ENCODE results near the gene PSPH.
"Not testable (repeated sequence)": the region's sequence is repeated elsewhere in the genome, so short reads cannot be mapped to it uniquely, and the experiment has no call there.

The PSPH gene

DNA sequence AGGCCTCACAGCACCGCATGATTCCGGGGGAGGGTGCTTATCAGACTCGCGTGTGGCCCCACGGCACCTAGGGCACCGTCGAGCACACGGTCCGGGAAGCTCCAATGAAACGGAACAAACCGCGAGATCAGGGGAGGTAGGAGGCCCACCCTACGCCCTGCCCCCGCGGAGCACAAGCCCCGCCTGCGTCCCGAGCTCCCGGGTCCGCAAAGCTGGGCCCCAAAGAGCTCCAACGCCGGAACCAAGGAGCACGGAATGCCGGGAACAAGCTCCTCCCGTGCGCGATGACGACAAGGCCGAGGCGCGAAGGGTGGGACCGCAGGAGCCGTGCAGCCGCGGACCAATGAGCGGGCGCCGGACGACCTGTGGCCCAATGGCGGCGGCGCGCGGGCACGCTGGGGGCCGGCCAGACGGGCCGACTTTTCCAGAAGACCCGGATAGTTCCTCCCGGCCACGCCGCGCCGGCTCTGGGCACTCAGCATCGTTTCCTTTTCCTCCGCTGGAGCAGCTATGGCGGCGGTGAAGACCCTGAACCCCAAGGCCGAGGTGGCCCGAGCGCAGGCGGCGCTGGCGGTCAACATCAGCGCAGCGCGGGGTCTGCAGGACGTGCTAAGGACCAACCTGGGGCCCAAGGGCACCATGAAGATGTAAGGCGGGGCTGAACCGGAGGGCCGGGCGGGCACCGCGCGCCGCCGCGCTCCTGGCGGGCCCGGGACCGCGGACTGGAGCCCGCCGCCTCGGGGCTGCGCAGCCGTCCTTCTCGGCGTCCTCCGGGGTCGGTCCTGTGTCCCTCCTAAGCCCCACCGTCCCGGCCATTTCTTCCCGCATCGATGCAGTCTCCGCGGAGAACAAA lies at the start of gene PSPH, which contains the start of gene CCT6A:
TSS of gene PSPH (minus strand) at position 106 of the 853 bp plus-strand sequence. CDS start 30,232 bp downstream, outside the sequence.
TSS of gene CCT6A (plus strand) at position 427 of the 853 bp plus-strand sequence. CDS start at position 511, 84 bp downstream.
- peak; percentile 73 for DNase-seq

DNA sequence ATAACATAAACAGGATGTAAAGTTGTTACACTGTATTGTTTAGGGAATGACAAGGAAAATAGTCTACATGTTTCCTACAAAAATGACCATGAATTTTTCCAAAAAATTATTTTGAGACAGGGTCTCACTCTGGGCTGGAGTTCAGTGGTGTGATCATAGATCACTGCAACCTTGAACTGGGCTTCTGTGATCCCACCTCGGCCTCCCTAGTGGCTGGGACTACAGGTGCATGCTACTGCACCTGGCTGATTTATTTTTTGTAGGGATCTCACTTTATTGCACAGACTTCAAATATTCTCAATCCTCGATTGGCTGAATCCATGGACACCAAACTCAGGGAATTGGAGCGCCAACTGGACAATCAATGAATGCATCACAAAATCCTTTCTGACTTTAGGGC lies 48.4 kb upstream of the PSPH start:
- no peak for DNase-seq

DNA sequence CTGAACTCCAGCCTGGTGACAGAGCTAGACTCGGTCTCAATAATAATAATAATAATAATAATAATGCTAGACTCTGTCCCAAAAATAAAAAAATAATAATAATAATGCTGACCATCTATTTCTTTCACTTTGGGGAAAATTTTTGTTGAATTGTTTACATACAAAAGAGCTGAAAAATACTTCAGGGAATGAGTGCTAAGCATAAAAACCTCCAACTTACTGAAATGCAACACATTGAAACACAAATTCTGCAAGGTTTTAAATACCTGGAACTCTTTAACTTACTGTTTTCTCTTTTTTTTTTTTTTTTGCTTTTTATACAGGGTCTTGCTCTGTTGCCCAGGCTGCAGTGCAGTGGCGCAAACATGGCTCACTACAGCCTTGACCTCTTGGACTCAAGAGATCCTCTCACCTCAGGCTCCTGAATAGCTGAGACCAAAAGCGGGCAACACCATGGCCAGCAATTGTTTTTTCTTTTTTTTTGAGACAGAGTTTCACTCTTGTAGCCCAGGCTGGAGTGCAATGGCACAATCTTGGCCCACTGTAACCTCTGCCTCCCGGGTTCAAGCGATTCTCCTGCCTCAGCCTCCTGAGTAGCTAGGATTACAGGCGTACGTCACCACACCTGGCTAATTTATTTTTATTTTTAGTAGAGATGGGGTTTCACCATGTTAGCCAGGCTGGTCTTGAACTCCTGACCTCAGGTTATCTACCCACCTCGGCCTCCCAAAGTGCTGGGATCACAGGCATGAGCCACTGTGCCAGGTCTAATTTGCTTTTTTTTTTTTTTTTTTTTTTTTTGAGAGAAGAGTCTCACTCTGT lies 47.2 kb upstream of the PSPH start:
- DNase-seq, result not testable (repeated sequence)

DNA sequence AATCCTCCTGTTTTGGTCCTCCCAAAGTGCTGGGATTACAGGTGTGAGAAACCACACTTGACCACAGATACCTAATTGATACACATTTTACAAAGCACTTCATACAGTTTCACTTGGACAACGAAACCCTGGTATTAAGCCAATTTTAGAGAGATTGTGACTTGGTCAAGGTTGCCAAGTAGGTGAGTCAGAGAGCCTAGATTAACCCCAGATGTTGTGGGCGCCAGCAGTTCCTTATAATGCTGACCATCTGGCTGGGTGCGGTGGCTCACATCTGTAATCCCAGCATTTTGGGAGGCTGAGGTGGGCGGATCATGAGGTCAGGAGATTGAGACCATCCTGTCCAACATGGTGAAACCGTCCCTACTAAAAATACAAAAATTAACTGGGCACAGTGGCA lies 46.5 kb upstream of the PSPH start:
- DNase-seq, result no peak

DNA sequence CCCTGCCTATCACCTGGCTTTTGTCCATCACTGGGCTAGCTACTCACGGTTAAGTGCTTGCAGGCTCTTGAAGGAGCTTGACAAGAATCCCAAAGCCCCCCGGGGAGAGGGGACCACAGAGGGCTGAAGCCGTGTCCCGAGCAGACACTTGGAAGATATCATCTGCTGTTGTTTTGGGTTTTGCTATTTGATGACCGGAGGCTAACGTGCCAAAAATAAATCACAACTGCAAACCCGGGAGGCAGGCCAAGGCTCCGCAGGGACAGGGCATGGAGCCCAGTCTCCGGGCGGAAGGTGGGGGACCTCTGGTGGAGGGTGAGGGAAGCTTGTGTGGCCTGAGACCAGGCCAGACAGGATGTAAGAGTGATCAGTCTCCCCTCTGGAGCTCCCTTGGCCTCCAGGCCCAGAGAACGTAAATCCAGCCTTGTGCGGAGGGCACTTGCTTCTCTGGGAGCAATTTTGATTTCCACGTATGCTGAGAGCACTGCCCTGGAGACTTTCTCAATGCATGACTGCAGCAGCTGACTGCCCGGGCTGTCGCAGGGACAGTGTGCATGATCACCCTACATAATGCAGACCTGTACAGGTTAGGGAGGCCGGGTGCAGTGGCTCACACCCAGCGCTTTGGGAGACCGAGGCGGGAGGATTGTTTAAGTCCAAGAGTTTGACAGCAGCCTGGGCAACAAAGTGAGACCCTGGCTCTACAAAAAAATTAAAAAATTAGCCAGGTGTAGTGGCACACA lies 41.7 kb upstream of the PSPH start, which contains the start of gene PHKG1:
TSS of gene PHKG1 (minus strand) at position 164 of the 743 bp plus-strand sequence. CDS start 4,011 bp downstream, outside the sequence.
- DNase-seq, result peak; percentile 29

DNA sequence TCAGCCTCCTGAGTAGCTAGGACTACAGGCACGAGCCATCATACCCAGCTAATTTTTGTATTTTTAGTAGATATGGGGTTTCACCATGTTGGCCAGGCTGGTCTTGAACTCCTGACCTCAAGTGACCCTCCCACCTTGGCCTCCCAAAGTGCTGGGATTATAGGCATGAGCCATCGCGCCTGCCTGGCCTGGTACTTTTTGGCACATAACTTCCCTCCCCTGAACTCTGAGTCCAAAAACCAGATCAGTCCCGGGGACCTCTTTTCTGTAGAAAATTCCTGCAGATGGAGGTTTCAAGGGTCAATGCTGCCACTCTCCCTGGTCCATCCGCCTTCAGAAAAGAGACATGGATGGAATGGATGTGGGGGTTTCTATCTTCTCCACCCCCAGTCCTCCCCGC lies 41.1 kb upstream of the PSPH start:
- not testable (repeated sequence) for DNase-seq

DNA sequence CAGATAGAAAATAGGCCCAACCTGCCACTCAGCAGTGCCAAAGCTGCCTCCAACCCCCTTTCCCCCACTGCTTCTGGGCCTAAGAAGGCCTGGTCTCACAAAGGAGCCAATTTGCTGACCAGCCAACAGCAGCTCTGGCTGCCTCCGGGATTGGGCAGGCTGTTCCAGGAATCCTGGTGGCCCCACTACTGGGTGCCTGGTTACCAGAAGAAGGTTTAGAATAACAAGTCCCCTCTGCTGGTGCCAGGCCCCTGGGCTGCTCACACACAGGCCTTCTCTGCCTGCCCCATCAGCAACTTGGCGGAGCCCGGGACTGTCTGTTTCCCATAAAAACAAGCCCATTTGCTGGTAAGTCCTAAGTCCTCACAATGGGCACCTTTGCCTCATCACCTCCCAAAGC lies 40.3 kb upstream of the PSPH start:
- no peak for DNase-seq

DNA sequence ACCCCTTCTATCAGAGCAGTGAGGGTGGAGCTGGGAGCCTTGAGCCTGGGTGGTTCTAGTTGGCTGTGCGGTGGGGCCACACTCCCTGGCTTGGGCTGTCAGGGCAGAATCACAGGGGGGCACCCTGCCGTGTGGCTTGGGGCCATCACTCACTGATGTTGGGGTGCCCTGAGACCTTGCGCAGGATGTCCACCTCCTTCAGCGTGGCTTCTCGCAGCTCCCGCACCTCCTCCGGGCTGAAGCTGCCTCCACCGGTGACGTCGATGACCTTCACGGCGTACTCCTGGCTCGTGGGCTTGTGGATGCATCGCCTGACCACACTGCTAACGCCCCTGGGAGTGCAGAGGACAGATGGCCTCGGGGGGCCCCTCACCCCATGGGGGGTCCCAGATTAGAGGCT lies 36.2 kb upstream of the PSPH start:
- no peak for DNase-seq

DNA sequence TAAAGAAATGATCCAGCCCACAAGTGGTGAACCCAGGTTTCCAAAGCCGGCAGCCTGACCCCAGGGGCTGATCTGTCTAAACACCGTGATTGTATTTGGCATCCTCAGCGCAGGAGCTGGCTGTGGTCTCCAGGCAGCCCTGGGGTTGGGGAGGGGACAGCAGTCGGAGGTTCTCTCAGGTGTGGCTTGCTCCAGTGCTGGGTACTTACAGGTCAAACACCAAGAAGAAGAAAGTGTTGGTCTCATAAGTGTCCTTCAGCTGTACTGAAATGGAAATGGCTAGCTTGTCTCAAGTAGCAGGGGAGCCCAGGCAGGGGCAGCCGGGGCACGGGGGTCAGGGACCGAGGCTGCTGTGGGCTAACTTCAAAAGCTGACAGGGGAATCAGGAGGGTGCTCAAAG lies 35.5 kb upstream of the PSPH start:
- DNase-seq, result no peak

DNA sequence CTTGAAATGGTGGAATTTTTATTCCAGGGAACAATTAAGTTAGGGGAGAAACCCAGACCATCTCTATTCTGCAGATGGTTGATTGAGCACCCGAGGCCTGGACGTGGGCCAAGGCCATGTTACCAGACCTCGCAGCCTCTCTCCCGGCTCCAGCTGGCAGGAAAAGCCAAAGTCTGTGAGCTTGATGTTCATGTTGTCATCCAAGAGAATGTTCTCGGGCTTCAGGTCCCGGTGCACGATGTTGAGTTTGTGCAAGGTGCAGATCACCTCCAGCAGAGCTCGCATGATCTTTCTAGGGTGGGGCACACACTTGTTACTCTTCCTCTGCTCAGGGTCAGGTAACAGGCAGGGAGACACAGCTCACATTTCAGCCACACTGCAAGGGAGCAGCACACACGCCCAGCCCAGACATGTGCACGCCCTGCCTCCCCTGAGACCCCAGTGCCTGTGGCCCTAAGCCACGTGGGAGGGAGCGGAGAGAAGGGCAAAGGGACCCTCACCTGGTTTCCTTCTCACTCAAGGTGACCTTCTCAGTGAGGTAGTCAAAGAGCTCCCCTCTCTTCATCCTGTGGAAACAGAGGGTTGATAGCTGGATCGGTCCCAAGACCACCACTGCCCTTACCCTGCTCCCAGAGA lies 32.0 kb upstream of the PSPH start:
- DNase-seq, result no peak

DNA sequence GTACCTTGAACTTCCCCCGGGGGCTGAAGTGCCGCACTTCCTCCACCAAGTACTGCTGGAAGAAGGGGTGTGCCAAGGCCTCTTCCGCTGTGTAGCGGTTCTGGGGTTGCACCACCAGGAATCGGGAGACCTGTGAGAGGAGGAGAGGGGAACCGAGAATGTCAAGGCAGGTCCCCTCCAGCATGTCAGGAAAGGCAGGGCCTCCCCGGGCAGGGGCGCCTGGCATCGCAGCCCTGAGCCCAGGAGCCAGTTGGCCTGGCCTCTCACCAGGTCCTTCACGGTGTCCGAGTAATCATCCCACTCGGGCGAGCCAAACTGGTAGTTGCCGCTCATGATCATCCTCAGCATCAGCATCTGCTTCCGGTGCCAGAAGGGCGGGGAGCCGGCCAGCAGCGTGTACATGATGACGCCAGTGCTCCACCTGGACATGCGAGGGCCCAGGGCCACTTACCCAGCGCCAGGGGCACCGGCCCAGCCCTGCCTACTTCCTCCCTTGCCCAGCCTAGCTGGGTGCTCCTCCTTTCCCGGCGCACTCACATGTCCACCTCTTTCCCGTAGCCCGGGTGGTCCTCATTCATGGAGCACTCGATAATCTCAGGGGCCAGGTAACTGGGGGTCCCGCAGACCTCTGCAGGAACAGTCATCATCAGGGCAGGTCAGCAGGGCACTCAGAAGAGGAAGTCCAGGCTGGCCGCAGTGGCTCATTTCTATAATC lies 30.5 kb upstream of the PSPH start:
- DNase-seq, result no peak

DNA sequence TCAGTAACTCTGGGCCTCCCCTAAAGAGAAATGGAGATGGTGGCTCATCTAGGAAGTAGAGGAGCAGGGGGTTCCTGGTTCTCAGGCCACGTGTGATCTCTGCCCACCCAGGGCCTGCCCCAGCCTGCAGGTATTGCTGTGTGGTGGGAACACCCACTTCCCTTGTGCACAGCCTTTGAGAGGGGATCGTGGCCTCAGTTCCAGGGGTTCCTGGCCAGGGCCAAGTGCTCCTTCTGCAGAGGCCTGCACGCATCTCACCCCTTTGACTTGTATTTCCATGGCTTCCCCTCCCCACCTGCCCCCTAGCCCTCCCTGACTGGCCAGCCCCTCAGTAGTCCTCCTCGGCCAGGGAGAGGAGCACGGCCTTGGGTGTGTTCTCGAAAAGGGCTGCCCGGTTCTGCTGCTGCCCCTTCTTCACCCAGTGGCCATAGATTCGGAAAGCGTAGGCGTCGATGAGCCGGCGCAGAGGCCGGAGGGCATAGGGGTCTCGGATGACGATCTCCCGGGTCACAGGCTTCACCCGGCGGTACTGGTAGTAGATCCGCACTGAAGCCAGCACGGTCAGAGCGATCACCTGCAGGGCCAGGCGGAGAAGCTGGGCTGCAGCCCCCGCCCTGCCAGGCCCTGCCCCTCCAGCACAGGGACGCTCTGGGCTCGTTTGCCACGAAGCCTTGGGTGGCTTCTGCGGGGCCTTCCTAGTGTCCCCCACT lies 29.6 kb upstream of the PSPH start:
- not testable (repeated sequence) for DNase-seq

DNA sequence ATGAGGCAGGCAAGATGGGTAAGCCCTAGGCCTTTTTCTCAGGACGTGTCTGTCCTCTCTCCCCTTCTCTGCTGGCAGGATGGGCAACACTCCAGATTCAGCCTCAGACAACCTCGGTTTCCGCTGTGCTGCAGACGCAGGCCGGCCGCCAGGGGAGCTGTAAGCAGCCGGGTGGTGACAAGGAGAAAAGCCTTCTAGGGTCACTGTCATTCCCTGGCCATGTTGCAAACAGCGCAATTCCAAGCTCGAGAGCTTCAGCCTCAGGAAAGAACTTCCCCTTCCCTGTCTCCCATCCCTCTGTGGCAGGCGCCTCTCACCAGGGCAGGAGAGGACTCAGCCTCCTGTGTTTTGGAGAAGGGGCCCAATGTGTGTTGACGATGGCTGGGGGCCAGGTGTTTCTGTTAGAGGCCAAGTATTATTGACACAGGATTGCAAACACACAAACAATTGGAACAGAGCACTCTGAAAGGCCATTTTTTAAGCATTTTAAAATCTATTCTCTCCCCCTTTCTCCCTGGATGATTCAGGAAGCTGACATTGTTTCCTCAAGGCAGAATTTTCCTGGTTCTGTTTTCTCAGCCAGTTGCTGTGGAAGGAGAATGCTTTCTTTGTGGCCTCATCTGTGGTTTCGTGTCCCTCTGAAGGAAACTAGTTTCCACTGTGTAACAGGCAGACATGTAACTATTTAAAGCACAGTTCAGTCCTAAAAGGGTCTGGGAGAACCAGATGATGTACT lies 28.4 kb upstream of the PSPH start:
- no peak for DNase-seq

DNA sequence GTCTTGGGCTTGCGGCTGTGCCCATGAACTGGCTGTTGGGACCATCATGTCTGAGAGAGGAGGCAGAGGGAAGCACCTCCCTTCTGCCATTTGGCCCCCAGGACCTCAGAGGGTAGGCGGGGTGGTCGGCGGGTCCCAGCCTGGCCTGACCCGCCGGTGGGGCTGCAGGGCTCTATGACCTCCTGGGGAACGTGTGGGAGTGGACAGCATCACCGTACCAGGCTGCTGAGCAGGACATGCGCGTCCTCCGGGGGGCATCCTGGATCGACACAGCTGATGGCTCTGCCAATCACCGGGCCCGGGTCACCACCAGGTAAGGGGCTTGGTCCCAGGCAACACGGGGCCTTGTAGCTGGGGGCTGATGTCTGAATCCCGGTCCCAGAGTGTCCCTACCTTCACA lies 27.0 kb upstream of the PSPH start:
- no peak for DNase-seq

DNA sequence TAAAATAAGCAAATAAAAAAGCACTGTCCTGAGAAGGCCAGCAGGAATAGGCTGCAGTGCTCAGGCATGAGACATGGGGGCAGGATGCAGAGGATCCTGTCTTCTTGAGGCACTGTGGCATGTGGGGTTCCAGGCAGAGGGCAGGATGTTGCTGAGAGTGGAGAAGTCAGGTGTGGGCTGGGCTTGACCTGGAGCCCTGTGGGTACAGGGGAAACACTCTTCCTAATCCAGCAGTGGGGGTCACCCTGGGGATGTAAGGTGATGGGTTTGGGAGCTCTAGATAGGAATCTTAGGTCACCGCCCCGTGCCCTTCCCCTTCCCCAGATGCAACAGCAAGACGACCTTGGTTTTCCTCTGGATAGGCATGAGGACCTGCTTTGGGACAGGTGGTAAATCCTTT lies 26.4 kb upstream of the PSPH start:
- DNase-seq, result no peak

DNA sequence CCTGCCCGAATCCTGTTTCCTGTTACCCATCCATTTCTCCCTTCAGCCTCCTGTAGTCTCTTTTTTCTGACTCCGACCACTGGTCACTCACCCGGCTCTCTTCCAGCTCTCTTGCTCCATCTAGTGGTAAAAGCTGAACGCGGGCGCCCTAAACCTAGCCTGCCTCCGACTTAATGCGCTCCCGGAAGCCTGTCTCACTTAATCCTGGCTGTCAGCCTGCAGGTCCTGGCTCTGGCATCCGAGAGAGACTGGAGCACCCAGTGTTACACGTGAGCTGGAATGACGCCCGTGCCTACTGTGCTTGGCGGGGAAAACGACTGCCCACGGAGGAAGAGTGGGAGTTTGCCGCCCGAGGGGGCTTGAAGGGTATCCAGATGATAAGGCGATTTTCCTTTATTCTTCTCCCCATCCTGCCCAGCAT lies 23.1 kb upstream of the PSPH start:
- DNase-seq, result peak; percentile 39

DNA sequence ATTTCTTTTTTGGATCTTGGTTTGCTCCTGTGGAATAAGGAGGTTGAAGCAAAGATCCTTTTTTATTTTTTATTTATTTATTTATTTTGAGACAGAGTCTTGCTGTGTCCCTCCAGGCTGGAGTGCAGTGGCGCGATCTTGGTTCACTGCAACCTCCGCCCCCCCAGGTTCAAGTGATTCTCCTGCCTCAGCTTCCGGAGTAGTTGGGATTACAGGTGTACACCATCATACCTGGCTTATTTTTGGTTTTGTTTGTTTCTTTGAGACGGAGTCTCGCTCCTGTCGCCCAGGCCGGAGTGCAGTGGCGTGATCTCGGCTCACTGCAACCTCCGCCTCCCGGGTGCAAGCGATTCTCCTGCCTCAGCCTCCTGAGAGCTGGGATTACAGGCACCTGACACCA lies 15.1 kb upstream of the PSPH start:
- not testable (repeated sequence) for DNase-seq

DNA sequence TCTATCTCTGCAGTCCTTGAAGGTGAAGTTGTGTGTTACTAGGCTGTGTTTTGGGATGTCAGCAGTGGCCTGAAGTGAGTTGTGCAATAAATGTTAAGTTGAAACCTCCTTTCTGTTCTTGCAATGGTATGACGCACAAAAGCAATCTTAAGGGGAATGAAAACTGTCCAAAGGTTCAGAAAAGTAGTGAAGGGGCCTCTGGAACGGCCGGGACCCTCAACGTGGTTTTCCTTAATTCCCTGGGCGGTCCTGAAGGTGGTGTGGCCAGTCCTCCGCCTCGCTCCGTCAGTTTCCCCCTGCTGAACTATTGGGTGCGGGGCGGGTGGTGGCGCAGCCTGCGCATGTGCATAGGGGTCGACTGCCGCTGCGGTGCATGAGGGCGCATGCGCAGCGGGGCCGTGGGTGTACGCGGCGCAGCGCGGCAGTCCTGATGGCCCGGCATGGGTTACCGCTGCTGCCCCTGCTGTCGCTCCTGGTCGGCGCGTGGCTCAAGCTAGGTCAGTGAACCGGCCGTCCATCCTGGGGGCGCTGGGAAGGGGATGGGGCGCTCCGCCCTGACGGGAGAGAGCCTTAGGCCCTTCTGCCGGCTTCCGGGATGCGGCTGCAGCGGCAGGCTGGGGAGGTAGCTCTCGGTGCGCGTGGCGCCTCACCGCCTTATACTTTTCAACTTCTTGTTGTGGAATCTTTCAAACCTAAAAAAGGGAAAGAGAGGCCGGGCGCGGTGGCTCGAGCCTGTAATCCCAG lies 12.8 kb upstream of the PSPH start, which contains the start of gene SUMF2:
TSS of gene SUMF2 (plus strand) at position 405 of the 744 bp plus-strand sequence. CDS start at position 431, 26 bp downstream.
- peak; percentile 79 for DNase-seq

DNA sequence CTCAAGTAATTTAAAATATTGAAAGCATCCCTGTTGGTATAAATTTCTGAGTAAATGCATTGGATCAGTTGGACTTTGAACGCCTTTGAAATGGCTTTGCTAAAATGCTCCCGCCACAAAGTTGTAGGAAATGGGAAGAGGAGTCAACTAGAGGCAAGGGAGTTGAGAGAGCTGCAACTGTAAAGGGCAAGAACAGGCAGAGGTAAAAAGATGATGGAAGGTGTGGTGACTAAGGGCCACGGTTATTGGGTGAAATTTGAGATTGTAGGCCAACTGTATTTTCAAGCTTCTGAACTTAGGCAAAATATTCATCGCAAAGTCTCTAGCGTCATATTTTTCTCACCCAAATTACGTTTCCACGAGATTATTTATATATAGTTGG lies 12.2 kb upstream of the PSPH start:
- no peak for DNase-seq

Measured in 8988T (cell line).